HG03135 (cell line): Measurements from ENCODE around the gene RFFL.
"Not testable (repeated sequence)": the region's sequence is repeated elsewhere in the genome, so short reads cannot be mapped to it uniquely, and the experiment has no call there.

ENCODE experiments used
- ATAC-seq: cut with Tn5 transposase; IDR thresholded peaks from one replicate; pipeline ENCODE4 v1.9.1; 2021; ENCODE audit warnings: mild to moderate bottlenecking, moderate library complexity; ENCODE audit not compliant: unreplicated experiment

RFFL gene

DNA sequence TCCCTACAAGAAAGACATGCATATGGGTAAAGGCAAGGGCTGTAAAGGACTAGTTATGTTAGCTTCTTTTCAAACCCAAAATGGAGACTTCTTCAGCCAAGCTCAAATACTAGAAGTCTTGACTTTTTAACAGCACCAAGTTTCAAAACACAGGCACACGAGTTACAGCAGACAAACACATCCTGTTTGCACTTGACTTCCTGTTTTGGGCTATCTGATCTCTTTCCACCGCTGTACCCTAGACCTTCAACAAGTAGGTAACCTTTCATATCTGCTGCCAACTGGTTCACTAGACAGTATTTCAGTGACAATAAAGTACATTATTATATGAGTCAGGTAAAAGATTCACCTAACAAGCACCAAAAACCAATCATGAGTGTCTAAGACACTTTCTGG lies 12.3 kb downstream of the RFFL start:
- peak; percentile 62 for ATAC-seq

DNA sequence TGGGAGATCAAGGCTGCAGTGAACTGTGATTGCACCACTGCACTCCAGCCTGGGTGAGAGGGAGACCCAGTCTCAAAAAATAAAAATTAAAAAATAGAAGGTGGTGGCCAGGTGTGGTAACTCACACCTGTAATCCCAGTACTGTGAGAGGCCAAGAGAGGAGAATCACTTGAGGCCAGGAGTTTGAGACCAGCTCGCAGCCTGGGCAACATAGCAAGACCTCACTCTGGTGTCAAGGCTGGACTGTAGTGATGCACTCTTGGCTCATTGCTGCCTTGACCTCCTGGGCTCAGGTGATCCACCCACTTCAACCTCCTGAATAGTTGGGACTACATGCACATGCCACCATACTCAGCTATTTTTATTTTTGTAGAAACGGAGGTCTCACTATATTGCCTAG lies 13.3 kb downstream of the RFFL start:
- no peak for ATAC-seq

DNA sequence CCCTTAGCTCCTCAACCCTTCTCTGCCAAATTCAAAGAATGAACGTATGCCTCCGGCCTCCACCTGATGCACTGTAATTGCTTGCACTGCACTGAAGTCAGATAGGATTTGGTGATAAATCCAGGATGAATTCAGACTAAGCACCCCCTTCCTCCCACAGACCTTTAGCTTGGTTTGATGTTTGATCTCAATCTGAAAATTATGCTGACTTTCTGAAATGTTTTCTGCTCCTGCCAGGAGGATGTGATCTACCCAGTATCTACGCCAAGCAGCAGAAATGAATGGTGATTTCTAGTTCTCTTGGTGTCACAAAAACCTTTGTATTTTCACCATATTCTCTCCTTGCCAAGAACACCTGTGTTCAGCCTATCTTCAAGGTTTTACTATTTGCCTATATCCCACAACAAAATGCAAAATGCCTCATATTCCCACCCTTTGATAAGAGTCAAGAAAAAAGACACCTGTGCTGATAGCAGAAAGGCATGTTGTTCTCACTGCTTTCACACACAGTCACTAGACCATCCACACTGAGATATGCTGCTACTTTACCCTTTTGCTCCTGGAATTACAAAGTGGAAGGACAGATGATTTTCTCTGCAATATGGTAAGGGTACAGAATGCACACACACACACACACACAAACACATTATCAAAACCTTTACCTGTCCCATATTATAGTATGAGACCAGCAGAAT lies 14.7 kb downstream of the RFFL start:
- no peak for ATAC-seq

DNA sequence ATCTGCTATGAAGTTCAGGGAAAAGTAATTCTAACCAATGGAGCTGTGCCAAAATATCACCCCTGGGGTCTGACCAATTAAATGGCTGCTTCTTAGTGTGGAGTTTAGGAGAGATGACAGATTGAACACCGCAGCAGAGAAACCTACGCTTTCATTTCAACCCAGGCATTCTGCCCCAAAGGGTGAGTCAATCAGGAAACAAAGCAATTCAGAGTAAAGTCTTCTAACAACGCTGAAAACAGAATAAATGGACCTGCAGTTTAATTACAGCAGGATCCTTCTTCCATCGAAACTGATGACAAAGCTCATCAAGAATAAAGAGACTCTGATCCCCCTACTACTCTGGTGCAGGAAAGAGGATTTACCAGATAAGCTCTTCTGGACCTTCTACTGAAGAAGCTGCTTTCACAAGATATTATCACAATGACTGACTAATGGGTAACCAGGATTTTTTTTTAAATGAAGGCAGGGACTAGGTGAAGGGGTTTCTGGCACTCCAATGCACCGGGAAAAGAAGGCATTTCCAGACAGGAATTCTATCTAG lies 16.7 kb downstream of the RFFL start:
- peak; percentile 52 for ATAC-seq

DNA sequence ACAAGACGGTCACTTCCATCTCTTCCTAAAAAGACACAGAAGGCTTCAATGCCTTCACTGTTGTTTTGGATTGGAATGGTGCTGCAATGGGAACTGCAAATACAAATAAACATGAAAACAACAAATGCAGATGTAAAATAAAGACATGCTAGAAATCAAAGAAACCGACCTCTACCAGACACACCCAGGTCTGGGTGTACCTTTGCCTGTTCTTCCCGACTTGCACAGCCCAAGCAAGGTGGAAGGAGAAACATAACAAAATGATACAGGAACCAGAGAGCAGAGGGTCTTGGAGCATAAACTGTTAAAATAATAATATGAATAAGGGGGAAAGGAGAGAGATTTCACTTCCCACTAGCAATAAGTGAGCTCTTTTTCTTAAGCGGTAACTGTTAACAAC lies 17.3 kb downstream of the RFFL start:
- no peak for ATAC-seq

DNA sequence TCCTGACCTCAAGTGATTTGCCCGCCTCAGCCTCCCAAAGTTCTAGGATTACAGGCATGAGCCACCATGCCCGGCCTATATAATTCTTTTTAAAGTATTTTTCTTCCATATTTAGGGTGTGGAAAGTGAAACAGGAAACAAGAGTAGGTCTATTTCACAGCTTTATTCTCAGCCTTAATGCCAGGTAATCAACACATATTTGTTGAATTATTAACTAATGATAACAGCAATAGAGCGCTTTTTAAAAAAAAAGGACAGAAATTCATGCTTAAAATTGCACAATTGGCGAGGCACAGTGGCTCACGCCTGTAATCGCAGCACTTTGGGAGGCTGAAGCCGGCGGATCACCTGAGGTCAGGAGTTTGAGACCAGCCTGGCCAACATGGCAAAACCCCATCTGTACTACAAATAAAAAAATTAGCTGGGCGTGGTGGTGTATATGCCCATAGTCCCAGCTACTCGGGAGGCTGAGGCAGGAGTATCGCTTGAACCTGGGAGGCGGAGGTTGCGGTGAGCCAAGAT lies 18.0 kb downstream of the RFFL start:
- ATAC-seq: not testable (repeated sequence)

DNA sequence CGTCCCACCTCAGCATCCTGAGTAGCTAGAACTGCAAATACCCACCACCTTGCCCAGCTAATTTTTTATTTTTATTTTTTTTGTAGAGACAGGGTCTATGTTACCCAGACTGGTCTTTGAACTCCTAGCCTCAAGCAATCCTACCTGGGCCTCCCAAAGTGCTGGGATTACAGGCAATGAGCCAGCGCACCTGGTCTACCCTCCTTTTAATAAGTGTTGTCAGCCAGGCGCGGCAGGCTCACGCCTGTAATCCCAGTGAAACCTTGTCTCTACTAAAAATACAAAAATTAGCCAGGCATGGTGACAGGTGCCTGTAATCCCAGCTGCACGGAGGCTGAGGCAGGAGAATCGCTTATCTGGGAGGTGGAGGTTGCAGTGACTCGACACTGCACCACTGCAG lies 19.3 kb downstream of the RFFL start:
- ATAC-seq: no peak

DNA sequence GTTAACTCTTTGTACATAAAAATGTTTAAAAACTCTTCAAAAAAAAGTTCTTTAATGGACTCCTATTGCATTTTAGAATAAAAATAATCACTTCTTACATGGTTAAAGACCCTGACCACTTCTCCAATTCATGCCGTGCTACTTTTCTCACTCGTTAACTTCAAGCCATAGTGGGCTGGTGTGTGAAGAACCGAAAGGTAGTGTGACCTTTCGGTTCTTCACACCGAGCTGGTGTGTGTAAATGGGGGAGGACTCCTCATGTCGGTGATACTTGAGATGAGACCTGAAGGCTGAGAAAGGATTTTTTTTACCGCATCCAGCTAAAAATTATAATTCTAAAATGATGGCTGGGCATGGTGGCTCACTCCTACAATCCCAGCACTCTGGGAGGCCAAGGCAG lies 22.1 kb downstream of the RFFL start:
- no peak for ATAC-seq

DNA sequence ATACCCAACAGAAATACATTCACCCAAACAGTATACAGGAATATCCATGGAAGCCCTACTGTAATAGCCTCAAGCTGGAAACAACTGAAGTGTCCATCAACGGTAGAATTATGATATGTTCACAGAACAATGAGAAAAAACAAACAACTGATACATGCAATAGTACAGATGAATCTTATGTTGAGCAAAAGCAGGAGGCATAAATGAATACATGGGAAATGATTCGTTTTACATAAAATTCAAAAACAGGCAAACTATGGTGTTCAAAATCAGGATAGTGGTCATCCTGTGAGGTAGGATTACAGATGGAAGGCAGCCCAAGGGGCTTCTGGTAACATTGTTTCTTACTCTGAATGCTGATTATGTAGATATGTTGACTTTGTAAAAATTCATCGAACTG lies 25.1 kb downstream of the RFFL start:
- no peak for ATAC-seq

DNA sequence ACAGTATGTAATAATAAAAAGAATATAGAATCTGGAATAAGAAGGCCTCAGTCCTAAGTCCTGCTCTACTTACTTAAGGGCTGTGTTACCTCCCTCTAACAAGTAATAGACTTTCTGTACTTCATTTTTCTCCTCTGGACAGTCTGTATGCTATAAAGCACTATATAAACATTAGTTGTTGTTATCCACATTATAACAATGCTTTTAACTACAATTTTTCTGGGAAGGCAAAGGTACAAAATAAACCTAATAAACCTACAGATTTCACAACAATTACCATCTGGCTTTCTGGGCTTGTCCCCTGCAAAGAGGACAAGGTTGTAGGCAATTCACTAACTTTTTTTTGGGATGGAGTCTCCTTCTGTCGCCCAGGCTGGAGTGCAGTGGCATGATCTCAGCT lies 32.7 kb downstream of the RFFL start:
- no peak for ATAC-seq

DNA sequence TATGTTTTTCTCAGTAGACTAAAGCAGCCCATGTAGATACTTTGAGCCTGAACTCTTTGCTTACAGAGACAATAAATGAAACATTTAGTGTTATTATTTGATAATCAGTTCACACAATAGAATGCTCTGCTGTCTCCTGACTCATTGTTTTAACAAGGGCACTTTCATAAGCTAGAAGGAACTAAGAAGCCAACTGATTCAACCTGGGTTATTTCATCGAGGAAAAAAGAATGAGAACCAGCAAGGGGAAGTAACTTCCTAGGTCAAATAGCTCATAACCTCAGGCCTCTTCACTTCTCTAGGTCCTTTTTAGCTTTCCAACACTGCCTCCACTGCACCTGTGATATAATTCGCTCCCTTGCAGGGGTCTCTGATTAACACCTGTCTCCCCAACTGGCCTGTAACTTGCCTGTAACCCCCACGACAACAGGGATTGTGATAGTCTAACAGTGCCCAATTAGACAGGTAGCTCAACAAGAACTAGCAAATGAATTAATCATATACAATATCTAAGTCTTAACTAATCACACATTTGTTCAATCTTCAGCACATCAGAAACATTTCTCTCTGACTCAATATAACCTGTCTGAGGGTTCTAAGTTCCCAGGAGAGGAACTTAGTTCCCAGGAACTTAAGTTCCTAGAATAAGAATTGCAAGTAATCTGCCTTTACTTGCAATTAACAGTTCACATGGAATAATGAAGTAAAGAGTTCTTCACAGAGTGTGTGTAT lies 34.8 kb downstream of the RFFL start:
- ATAC-seq: no peak

DNA sequence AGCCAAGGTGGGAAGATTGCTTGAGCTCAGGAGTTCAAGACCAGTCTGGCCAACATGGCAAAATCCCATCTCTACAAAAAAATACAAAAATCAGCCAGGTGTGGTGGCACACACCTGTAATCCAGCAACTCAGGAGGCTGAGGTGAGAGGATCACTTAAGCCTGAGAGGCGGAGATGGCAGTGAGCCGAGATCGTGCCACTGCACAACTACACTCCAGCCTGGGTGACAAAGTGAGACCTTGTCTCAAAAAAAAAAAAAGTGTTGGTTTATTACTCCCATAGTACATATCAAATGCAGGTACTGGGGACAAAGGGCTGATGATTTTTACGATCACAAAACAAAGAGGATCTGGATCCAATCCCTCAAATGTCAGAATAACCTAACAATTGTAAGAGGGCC lies 35.4 kb downstream of the RFFL start:
- not testable (repeated sequence) for ATAC-seq

DNA sequence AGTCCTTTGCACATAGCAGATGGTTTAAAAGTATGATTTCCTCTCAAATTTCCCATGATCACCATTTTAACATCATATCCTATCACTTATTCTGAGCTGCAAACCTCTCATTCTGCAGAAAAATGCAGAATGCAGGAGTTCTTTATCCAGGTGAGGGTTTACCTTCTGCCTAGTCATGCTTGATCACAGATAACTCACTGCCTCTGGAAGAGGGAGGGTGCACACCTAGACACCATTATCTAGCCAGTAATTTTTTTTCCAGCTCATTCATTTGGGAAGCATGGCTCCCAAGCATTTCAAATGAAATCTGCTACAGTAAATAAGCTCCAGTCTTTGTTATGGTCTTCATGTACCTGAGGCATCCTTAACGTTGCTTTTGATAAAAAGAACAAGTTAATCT lies 38.0 kb downstream of the RFFL start:
- ATAC-seq: no peak

DNA sequence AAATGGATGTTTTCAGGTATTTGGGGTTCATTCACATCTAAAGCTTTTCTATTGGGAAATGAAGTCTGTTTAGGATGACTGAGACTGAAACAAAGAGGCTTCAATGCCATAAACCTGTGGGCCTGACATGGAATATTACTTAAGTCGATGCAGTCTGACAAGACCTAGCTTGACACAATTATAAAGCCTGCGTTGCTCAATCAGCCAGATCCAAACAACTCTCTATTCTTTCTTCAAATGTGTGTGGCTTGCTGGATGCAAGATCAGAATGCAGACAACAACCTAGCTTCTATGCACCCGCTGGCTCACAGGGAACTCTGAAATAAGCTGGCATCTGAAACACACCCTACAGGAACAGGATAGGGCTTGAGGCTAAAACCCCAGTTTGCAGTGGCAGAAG lies 40.0 kb downstream of the RFFL start:
- ATAC-seq: no peak

DNA sequence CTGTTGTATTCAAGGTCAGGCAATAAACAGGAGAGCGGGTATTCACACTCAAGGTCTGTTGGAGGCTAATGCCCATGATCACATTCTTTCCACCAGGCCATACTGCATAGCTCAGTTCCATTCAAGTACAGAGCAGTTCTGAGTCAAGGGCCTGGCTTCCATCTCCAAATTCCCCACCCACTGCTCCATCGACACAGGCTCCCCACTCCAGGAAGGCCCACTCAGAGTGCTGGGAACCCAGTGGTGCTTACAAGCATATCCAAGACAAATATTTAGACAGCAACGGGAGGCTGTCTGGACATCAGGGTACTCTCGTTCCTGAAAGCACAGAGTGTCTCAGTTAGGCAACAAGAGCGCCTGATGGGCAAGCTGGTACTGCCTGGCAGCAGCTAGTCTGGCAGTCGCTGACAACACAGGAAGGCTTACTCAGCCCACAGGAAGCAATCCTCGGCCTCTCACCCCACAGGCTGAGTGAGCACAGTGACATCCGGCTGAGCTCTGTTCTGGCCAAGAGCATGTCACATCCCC lies 40.9 kb downstream of the RFFL start:
- no peak for ATAC-seq

DNA sequence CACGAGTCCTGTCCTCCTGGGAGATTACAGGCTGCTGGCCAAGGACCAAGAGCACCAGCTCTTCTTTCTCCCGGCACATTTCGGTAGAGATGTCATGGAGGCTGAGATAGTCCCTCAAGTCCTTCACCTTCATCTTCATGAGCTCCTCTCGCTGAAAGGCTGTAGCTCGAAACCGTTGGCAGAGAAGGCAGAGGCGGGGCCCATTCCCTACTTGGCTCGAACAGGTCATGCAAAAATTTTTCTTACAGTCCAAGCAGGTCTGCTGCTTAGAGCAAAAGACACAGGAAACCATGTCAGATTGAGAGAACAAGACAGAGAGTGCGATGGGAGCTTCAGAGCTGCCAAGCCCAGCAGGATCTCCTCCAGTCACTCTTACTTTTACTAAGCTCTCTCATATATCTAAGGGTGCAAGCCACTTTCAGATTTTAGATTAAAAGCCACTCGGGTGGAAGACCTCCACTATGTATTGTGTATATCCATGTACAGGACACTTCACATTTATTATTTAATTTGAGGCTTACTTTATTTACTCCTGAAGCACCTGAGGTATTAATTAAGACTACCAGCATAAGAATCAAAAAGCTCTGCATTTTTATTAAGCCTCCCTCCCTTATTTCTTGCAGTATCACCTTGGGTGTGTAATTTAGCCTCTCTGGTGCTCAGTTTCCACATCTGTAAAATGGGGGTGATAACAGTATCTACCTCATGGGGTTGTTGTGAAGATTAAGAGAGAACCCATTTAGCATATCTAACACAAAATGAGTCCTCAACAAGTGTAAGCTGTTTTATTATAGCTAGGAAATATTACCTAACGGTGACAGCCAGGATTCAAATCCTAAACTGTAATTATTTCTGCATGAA lies 41.8 kb downstream of the RFFL start:
- no peak for ATAC-seq

DNA sequence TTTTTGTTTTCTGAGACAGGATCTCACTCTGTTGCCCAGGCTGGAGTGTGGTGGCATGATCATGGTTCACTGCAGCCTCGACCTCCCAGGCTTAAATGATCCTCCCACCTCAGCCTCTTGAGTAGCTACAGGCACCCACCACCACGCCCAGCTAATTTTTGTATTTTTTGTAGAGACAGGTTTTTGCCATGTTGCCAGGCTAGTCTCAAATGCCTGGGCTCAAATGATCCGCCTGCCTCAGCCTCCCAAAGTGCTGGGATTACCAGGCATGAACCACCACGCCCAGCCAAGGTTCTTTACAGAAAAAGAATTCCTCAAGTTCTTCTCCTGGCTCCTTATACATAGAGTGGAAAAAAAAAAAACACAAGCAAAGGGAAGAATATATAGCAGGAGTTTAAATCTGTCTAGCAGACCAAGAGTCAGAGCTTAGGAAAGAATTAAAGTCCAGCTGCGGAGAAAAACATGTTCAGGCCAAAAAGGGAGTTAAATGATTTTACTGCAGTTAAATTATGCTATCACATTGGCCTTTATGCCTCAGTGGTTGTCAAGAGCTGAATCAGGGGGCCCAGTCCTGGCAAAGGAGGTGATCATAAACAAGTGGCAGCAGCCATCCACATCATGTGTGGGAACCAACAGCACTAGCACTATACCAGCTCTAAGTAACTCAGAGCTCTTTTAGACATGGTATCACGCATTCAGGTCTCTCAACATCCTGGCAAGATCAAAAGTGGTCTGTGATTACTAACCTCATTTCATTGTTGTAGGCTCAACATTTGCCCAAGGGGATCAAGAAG lies 43.9 kb downstream of the RFFL start:
- no peak for ATAC-seq

DNA sequence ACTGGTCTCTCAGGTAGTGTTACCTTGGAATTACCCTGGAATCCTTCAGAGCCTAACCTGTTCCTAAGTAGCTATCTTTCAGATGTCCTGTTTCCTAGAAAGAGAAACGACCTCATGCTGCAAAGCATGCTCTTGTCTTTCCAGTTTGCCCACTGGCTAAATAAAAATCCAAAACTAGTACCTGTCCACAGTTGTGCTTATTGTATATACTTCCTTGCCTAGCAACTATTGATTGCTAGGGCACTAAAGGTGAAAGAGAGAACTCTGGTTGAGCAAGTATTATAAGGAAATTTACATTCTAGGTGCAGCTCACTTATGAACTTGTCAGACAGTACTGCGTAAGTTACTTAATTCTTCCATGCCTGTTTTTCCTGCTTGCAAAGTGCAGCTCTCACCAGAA lies 44.7 kb downstream of the RFFL start:
- ATAC-seq: no peak

DNA sequence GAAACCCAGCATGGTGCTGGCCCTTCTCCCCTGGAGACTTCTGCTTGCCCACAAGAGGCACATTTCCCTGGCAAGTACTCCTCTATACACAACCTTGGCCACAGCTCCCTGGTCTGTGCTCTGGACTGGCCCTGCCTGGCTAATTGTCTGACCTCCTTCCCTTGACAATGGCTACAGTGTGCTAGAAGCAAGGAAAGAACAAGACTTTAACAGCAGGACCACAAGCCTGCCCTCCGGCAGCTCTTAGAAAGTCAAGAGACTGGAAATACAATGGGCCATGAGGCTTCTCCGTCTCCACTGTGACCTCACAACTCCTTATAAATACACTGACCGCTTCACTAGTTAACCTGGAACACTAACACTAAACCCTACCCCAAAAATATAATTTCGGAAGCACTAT lies 46.5 kb downstream of the RFFL start:
- no peak for ATAC-seq

DNA sequence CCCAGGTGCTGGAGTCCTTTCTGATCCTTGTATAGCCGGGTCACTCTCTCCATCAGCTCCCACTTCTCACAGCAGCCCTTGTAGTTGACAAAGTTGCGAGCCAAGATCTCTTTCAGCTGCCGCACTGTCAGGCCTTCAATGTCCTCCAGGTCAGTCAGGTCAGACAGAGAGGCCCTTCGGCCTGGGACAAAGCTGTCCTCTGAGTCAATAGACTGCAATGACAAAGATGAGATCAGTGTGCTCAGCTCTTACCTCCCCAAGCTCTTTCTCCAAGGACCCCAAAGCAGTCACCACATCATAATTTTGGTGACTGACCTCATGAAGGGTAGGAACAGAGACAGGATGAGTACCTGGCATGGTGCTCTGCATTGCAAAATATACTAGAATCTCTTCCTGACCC lies 47.1 kb downstream of the RFFL start:
- no peak for ATAC-seq
